Subcutaneous abdominal adipose tissue (tissue), 5 donors: ENCODE measurements around the gene MROH2A.

Experiments used
- H3K27ac ChIP-seq: one replicate; pipeline ENCODE4 v1.7.0; 2013; ENCODE audit warnings: low read depth, mild to moderate bottlenecking, inconsistent platforms, low read length, moderate library complexity
- H3K27me3 ChIP-seq, 5 donors: one replicate each; pipeline ENCODE4 v1.7.0; 2013; ENCODE audit warnings: low read length in 5 of 5, inconsistent platforms in 1 of 5; ENCODE audit not compliant: control insufficient read depth in 5 of 5, insufficient read depth in 4 of 5
- H3K36me3 ChIP-seq, 5 donors: one replicate each; pipeline ENCODE4 v1.7.0; 2013; ENCODE audit warnings: low read length in 5 of 5; ENCODE audit not compliant: control insufficient read depth in 5 of 5, insufficient read depth in 5 of 5
- H3K4me1 ChIP-seq, 5 donors: one replicate each; pipeline ENCODE4 v1.7.0; 2013; ENCODE audit warnings: low read length in 5 of 5, mild to moderate bottlenecking in 3 of 5, moderate library complexity in 1 of 5; ENCODE audit not compliant: control insufficient read depth in 5 of 5, insufficient read depth in 5 of 5
- H3K4me3 ChIP-seq, 5 donors: one replicate each; pipeline ENCODE4 v1.7.0; 2013; ENCODE audit warnings: low read length in 5 of 5, low read depth in 1 of 5
- H3K9ac ChIP-seq, 5 donors: one replicate each; pipeline ENCODE4 v1.7.0; 2013; ENCODE audit warnings: low read length in 5 of 5, mild to moderate bottlenecking in 4 of 5, moderate library complexity in 3 of 5
- H3K9me3 ChIP-seq, 5 donors: one replicate each; pipeline ENCODE4 v1.7.0; 2013; ENCODE audit warnings: low read length in 5 of 5; ENCODE audit not compliant: control insufficient read depth in 5 of 5
- donor health status: healthy.
- donor health status: healthy.
- donor health status: healthy.
- donor health status: healthy.
- donor health status: healthy.

MROH2A gene

DNA sequence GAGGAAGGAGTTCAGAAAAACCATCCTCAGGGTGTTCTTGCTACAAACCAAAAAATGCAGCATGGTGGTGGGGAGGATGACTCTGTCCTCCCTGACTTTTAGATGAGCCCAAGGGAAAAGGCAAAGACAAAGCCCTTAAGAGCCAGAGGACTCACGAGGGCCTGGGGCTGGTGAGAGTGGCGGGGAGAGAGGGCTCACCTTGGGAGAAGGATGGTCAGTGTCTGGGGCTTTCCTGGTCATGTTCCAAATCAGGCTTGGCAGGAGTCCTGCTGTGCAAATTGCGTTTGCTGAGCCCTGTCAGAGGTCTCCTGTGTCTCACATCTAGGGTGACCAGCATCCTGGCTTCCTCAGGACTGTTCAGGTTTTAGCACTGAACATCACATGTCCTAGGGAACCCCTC lies 13.4 kb upstream of the MROH2A start:
- Histone ChIP-seq H3K27ac (no peak overlapping the region), H3K4me1 (no peaks in the 10 kb centered on the region), H3K4me3 (no peak overlapping the region), H3K36me3 (no peaks in the 10 kb centered on the region), H3K9me3 (no peaks in the 10 kb centered on the region), H3K27me3 (peaks cover 0 to 6% (median 3%) of the 10 kb centered on the region in 5 donors), H3K9ac (no peak overlapping the region)

DNA sequence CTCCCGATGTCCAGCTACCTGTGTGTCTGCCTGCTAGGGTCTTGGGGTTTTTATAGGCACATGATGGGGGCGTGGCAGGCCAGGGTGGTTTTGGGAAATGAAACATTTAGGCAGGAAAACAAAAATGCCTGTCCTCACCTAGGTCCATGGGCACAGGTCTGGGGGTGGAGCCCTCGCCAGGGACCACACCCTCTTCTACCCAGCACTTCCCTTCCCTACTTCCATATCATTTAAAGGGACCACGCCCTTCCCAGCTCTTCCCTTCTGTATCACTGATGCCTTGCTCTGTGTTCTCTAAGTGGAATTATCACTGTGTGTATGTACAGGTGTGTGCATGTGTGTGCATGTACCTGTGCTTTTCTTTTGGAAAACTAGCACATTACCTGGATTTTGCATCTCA lies 11.7 kb upstream of the MROH2A start:
- no peak overlapping the region for H3K9ac ChIP-seq
- no peaks in the 10 kb centered on the region for H3K4me1 ChIP-seq
- H3K9me3 ChIP-seq: no peaks in the 10 kb centered on the region
- no peak overlapping the region for H3K27ac ChIP-seq
- H3K27me3 ChIP-seq: peaks cover 0 to 8% (median 3%) of the 10 kb centered on the region in 5 donors
- H3K36me3 ChIP-seq: no peaks in the 10 kb centered on the region
- H3K4me3 ChIP-seq: no peak overlapping the region

DNA sequence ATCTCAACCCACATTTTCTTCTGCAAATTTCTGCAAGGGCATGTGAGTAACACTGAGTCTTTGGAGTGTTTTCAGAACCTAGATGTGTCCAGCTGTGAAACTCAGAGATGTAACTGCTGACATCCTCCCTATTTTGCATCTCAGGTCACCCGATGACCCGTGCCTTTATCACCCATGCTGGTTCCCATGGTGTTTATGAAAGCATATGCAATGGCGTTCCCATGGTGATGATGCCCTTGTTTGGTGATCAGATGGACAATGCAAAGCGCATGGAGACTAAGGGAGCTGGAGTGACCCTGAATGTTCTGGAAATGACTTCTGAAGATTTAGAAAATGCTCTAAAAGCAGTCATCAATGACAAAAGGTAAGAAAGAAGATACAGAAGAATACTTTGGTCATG lies 10.1 kb upstream of the MROH2A start:
- Histone ChIP-seq H3K27me3 (peaks cover 0 to 8% (median 3%) of the 10 kb centered on the region in 5 donors), H3K4me1 (no peaks in the 10 kb centered on the region), H3K9me3 (no peaks in the 10 kb centered on the region), H3K27ac (no peak overlapping the region), H3K9ac (no peak overlapping the region), H3K4me3 (no peak overlapping the region), H3K36me3 (no peaks in the 10 kb centered on the region)

GRCh38 chr2:233769260-233769659 lies 8.9 kb upstream of the MROH2A start:
- Histone ChIP-seq H3K4me3 (no peak overlapping the region), H3K27ac (no peak overlapping the region), H3K27me3 (peaks cover 0 to 8% (median 3%) of the 10 kb centered on the region in 5 donors), H3K9ac (no peak overlapping the region), H3K4me1 (no peaks in the 10 kb centered on the region), H3K9me3 (no peaks in the 10 kb centered on the region), H3K36me3 (no peaks in the 10 kb centered on the region)

- H3K27ac ChIP-seq: no peak overlapping the region
- H3K9me3 ChIP-seq: peaks cover 3 to 9% (median 5%) of the 10 kb centered on the region in 5 donors
- no peak overlapping the region for H3K4me3 ChIP-seq
- H3K4me1 ChIP-seq: no peaks in the 10 kb centered on the region
- no peak overlapping the region for H3K9ac ChIP-seq
- H3K27me3 ChIP-seq: peaks cover 0 to 4% (median 3%) of the 10 kb centered on the region in 5 donors
- H3K36me3 ChIP-seq: no peaks in the 10 kb centered on the region
Observed at GRCh38 chr2:233772153-233772552, 6.0 kb upstream of the MROH2A start.

- H3K4me3 ChIP-seq: no peak overlapping the region
- no peaks in the 10 kb centered on the region for H3K4me1 ChIP-seq
- H3K9ac ChIP-seq: no peak overlapping the region
- peaks cover 5 to 10% (median 8%) of the 10 kb centered on the region in 5 donors for H3K9me3 ChIP-seq
- no peaks in the 10 kb centered on the region for H3K36me3 ChIP-seq
- peaks cover 0 to 4% (median 3%) of the 10 kb centered on the region in 5 donors for H3K27me3 ChIP-seq
- no peak overlapping the region for H3K27ac ChIP-seq
Observed at GRCh38 chr2:233772583-233772982, 5.5 kb upstream of the MROH2A start.

- H3K9me3 ChIP-seq: peaks cover 5 to 12% (median 8%) of the 10 kb centered on the region in 5 donors
- H3K27ac ChIP-seq: no peak overlapping the region
- no peaks in the 10 kb centered on the region for H3K4me1 ChIP-seq
- H3K27me3 ChIP-seq: peaks cover 0 to 4% (median 2%) of the 10 kb centered on the region in 5 donors
- H3K9ac ChIP-seq: no peak overlapping the region
- no peaks in the 10 kb centered on the region for H3K36me3 ChIP-seq
- no peak overlapping the region for H3K4me3 ChIP-seq
Observed at GRCh38 chr2:233773854-233774253, 4.3 kb upstream of the MROH2A start.

DNA sequence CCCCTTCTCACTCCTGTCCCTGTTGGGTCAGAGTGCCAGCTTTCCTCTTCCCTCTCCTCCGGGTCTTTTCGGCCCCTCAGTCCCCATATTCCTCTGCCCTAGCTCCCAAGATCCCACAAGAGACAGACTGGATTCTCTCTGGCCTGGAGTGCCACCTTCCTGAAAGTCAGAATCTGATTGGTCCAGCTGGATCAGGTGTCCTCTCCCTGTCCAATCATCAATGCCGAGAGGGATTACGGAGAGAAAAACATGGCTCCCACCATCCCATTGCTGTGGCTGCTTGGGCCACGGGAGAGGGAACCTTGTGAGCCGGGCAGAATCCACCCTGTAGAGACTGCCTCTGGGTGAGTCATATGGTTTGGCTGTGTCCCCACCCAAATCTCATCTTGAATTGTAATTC lies 2.7 kb upstream of the MROH2A start:
- no peaks in the 10 kb centered on the region for H3K36me3 ChIP-seq
- H3K27me3 ChIP-seq: peaks cover 0 to 2% (median 0%) of the 10 kb centered on the region in 5 donors
- H3K9me3 ChIP-seq: peaks cover 5 to 13% (median 8%) of the 10 kb centered on the region in 5 donors
- no peak overlapping the region for H3K27ac ChIP-seq
- no peak overlapping the region for H3K9ac ChIP-seq
- no peak overlapping the region for H3K4me3 ChIP-seq
- H3K4me1 ChIP-seq: no peaks in the 10 kb centered on the region

DNA sequence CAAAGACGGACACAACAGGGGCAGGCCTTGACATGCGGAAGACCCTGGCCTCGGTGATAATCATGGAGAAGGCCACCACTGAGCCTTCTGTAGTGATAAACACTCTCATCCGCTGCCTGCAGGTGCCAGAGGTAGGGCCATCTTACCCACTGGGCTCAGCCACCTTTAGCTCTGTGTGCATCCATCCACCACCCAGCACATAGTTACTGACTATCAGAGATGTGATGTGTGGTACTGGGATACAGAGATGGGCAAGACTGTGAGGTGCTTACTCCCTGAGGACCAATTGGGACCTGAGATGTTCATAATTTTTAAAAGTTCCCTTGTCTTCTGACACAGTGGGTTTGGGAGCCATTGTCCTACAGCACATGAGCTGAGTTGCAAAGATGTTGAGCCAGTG lies 1.6 kb downstream of the MROH2A start:
- Histone ChIP-seq H3K27ac (no peak overlapping the region), H3K4me3 (no peak overlapping the region), H3K36me3 (no peaks in the 10 kb centered on the region), H3K9me3 (peaks cover 5 to 13% (median 8%) of the 10 kb centered on the region in 5 donors), H3K9ac (no peak overlapping the region), H3K4me1 (no peaks in the 10 kb centered on the region), H3K27me3 (no peaks in the 10 kb centered on the region)

DNA sequence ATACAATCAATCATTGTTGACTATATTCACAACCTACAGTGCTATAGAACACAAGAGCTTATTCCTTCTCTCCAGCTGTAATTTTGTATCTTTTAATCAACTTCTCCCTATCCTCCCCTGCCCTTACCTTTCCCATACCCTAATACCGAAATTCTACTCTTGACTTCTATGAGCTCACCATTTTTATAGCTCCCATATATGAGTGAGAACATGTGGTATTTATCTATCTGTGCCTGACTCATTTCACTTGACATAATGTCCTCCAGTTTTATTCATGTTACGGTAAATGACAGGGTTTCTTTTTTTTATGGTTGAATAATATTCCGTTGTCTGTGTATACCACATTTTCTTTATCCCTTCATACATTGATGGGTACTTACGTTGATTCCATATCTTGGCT lies 2.6 kb downstream of the MROH2A start:
- Histone ChIP-seq H3K9me3 (peaks cover 5 to 9% (median 8%) of the 10 kb centered on the region in 5 donors), H3K9ac (no peak overlapping the region), H3K27ac (no peak overlapping the region), H3K4me1 (no peaks in the 10 kb centered on the region), H3K4me3 (no peak overlapping the region), H3K27me3 (no peaks in the 10 kb centered on the region), H3K36me3 (no peaks in the 10 kb centered on the region)

- no peak overlapping the region for H3K9ac ChIP-seq
- no peaks in the 10 kb centered on the region for H3K4me1 ChIP-seq
- H3K9me3 ChIP-seq: no peaks in the 10 kb centered on the region
- H3K27ac ChIP-seq: no peak overlapping the region
- H3K27me3 ChIP-seq: peaks cover 0 to 3% (median 0%) of the 10 kb centered on the region in 5 donors
- H3K4me3 ChIP-seq: peak overlapping the region in 1 of 5 donors; percentile 26
- H3K36me3 ChIP-seq: no peaks in the 10 kb centered on the region
Observed at GRCh38 chr2:233789554-233789953, 11.4 kb downstream of the MROH2A start.
